ENCODE results near the gene CACNA1B. TPM values are rescaled to one million over a fixed set of nuclear protein-coding genes. Genes with fewer than 3 reads are reported as not detected.

Gene CACNA1B
- total RNA-seq, 4 donors from 2014 or later = not detected

- DNase-seq (ENCODE audit: low spot score) (no peak), ATAC-seq (ENCODE audit: low FRiP score) (no peak)
- no peak for TF ChIP-seq CTCF (IDR thresholded peaks at IDR 0.05)
Observed at GRCh38 chr9:137843355-137843754, 34.2 kb upstream of the CACNA1B start.

- TF ChIP-seq CTCF (IDR thresholded peaks at IDR 0.05) = no peak
- ATAC-seq (ENCODE audit: low FRiP score) = no peak
- no peak for DNase-seq (ENCODE audit: low spot score)
Observed at GRCh38 chr9:137851516-137852267, 25.9 kb upstream of the CACNA1B start.

DNA sequence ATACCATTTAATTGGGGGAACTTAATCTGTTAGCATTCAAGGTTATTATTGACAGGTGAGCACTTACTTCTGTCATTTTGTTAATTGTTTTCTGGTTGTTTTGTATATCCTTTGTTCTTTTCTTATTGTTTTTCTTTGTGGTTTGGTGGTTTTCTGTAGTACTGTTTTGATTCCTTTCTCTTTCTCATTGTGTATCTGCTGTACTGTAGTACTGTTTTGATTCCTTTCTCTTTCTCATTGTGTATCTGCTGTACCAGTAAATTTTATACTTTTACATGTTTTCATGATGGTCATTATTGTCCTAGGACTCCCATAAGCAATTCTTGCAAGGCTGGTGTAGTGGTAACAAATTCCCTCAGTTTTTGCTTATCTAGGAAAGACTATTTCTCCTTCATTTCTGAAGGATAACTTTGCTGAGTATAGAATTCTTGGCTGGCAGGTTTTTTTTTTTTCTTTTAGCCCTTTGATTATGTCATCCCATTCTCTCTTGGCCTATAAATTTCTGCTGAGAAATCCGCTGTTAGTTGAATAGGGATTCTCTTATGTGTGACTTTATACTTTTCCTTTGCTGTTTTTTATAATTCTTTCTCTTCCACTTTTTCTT is 24.1 kb upstream of the CACNA1B start:
- no peak for ATAC-seq (ENCODE audit: low FRiP score)
- DNase-seq (ENCODE audit: low spot score) = no peak
- no peak for TF ChIP-seq CTCF (IDR thresholded peaks at IDR 0.05)

- DNase-seq (ENCODE audit: low spot score) = no peak
- no peak for ATAC-seq (ENCODE audit: low FRiP score)
Observed at GRCh38 chr9:137860361-137860760, 17.2 kb upstream of the CACNA1B start.

GRCh38 chr9:137865581-137866145 is 11.9 kb upstream of the CACNA1B start:
- DNase-seq (ENCODE audit: low spot score) = no peak
- TF ChIP-seq CTCF (IDR thresholded peaks at IDR 0.05) = no peak

More at GRCh38 chr9:137860361-137860760, 17.2 kb upstream of the CACNA1B start:
- TF ChIP-seq CTCF (IDR thresholded peaks at IDR 0.05) = no peak

GRCh38 chr9:137866226-137867141 is 11.1 kb upstream of the CACNA1B start:
- no peak for DNase-seq (ENCODE audit: low spot score)

More at GRCh38 chr9:137865581-137866145, 11.9 kb upstream of the CACNA1B start:
- ATAC-seq (ENCODE audit: low FRiP score) = no peak

More at GRCh38 chr9:137866226-137867141, 11.1 kb upstream of the CACNA1B start:
- TF ChIP-seq CTCF (IDR thresholded peaks at IDR 0.05) = no peak
- no peak for ATAC-seq (ENCODE audit: low FRiP score)
